Aorta (tissue), 5 donors: ENCODE measurements around the gene LRPAP1. TPM values are rescaled to one million over a fixed set of nuclear protein-coding genes. Genes with fewer than 3 reads are reported as not detected.
A peak's percentile ranks its signal among the peaks of the same experiment; 100 is the strongest.

ENCODE experiments used
- ATAC-seq: fragments of 200-7000 bp; cut with Tn5 transposase; one replicate; pipeline ENCODE4 v1.9.1; 2022; ENCODE audit warnings: moderate library complexity; ENCODE audit not compliant: low FRiP score
- DNase-seq, 2 donors: peaks; one replicate each; pipeline ENCODE4 v3.0.0-alpha.2; 2020
- H3K27ac ChIP-seq, 2 donors: one replicate each; pipeline ENCODE4 v1.5.1; 2013; ENCODE audit warnings: low read length in 2 of 2, mild to moderate bottlenecking in 2 of 2, moderate library complexity in 2 of 2, control low read depth in 1 of 2, inconsistent platforms in 1 of 2, low read depth in 1 of 2
- H3K27me3 ChIP-seq, 2 donors: one replicate each; pipeline ENCODE4 v1.6.1; 2013; ENCODE audit warnings: control low read depth in 1 of 2, low read length in 1 of 2, mild to moderate bottlenecking in 1 of 2, moderate library complexity in 1 of 2; ENCODE audit not compliant: insufficient read depth in 2 of 2, control insufficient read depth in 1 of 2
- H3K36me3 ChIP-seq, 2 donors: one replicate each; pipeline ENCODE4 v1.6.1; 2013; ENCODE audit warnings: control low read depth in 1 of 2, low read length in 1 of 2, mild to moderate bottlenecking in 1 of 2; ENCODE audit not compliant: insufficient read depth in 2 of 2, control insufficient read depth in 1 of 2
- H3K4me1 ChIP-seq, 2 donors: one replicate each; pipeline ENCODE4 v1.6.1; 2013; ENCODE audit warnings: low read length in 2 of 2, control low read depth in 1 of 2, mild to moderate bottlenecking in 1 of 2, moderate library complexity in 1 of 2; ENCODE audit not compliant: insufficient read depth in 2 of 2, control insufficient read depth in 1 of 2
- H3K4me3 ChIP-seq, 2 donors: one replicate each; pipeline ENCODE4 v1.5.1; 2013; ENCODE audit warnings: low read length in 2 of 2, control low read depth in 1 of 2, mild to moderate bottlenecking in 1 of 2
- H3K9me3 ChIP-seq: one replicate; pipeline ENCODE4 v1.6.1; 2013; ENCODE audit warnings: mild to moderate bottlenecking, low read length; ENCODE audit not compliant: control insufficient read depth
- WGBS, 2 donors: extraction: QIAGEN DNeasy Blood & Tissue Kit; methylation state at CpG; one replicate each; pipeline ENCODE4 v1.1.7; 2013; 5-methylcytosine and 5-hydroxymethylcytosine counted together
- intact Hi-C, 2 donors: fragments of 100-400 bp; cut with DNase I; formaldehyde crosslinking; loops; one replicate each; pipeline versions ENCODE4 v1.14.2 to v1.15.0; 2022
- polyA plus RNA-seq, 2 donors: library from polyadenylated mRNA; stranded (reverse); fragments of 200-250 nt; gene quantifications; one replicate each; pipeline ENCODE4 v1.2.3, GENCODE V29; 2013
- total RNA-seq, 2 donors: library from RNA; stranded (reverse); fragmentation: NEBNext Ultra II Directional; extraction: Animal tissue kit (Norgen Biotek cat#: 25700); gene quantifications; one replicate each; pipeline ENCODE4 v1.2.1, GENCODE V29; 2021
- donor health status: healthy with polysubstance abuse.
- donor health status: Bipolar disorder and iron deficiency.
- donor health status: DM: no; HTN: no; CAD: no.
- donor health status: DM: no; HTN: no; CAD: no.
- donor health status: DM: yes; HTN: yes; CAD: no.

The LRPAP1 gene
- total and polyA plus RNA-seq, 4 donors, result 95.4 to 196 (median 132) TPM

DNA sequence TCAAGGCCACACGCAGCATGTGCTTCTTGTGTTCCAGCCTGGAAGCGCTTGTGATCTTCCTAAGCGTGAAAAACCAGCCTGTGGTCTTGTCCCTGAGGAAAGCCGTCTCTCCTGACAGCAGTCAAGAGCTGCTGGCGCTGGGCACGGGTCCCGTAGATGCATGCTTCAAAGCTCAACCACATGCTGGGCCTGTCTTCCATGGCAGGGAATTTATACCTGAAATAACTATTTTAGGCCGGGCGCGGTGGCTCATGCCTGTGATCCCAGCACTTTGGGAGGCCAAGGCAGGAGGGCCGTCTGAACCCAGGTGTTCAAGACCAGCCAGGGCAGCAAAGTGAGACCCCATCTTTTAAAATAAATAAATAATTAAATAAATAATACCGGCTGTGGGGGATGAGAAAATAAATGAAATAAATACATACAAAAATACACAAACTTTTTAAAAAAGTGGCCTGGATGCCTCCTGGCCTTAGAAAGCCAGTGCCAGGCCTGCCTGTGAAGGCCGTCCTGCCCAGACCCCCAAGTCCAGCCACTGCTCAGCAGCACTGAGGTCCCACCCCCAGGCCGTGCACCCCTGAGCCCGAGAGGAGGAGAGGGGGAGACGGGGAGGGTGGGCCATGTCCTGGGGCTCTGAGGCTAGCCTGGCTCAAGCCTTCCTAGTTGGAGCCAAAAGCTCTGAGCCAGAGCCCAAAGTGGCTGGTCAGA is 10.4 kb downstream of the LRPAP1 start:
- Histone ChIP-seq H3K4me3 (no peak overlapping the region), H3K27me3 (no peaks in the 10 kb centered on the region), H3K36me3 (peaks cover 4 to 25% of the 10 kb centered on the region in 2 donors), H3K9me3 (no peaks in the 10 kb centered on the region), H3K4me1 (no peaks in the 10 kb centered on the region), H3K27ac (no peak overlapping the region)
- intact Hi-C loops, result no loop called here
- 90 to 94% methylated on average over 16 of the region's 16 CpGs for WGBS, 2 donors
- DNase-seq (peak in 1 of 2 donors; percentile 44), ATAC-seq (no peak)

DNA sequence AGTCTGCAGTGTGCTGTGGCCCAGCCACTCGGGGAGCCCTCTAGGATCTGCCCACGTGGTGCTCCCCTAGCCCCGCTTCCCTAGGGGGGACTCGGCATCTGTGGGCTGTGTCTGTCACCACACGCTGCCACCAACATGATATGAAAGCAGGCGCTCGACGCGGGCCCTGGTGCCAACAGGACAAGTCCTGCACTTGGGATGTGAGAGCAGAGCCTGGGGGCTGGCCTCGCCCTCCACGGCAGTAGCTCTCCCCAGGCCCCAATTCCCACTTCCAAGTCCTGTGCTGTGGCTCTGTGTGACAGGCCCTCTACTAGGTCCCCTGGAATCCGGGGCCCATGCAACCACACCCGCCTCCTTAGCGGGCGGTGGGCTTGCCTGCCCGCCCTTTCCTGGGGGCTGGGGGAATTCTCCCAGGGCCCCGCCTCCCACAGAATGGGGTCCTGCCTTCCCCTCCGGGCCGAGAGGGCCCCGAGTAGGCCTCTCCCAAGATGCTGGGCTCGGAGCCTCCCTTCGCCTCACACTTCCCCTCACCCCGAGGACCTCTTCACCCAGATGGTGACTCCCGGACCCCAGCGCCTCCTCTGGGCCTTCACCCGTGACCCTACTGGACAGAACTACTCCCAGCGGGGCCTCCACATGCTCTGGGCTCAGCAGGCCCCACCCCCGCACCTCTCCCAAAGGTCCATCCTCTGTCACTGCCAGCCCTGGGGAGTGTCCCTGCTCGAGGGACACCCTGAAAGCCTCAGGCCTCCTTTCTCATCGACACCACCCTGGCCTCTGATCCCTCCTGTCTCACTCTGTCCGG is 11.2 kb downstream of the LRPAP1 start:
- DNase-seq, result peak; percentile 36 to 73
- Histone ChIP-seq H3K36me3 (peaks cover 4 to 29% of the 10 kb centered on the region in 2 donors), H3K4me3 (no peak overlapping the region), H3K4me1 (no peaks in the 10 kb centered on the region), H3K27ac (no peak overlapping the region), H3K27me3 (no peaks in the 10 kb centered on the region), H3K9me3 (no peaks in the 10 kb centered on the region)
- ATAC-seq, result no peak
- intact Hi-C loops, result no loop called here
- WGBS, 2 donors, result 91 to 92% methylated on average over 31 of the region's 31 CpGs

DNA sequence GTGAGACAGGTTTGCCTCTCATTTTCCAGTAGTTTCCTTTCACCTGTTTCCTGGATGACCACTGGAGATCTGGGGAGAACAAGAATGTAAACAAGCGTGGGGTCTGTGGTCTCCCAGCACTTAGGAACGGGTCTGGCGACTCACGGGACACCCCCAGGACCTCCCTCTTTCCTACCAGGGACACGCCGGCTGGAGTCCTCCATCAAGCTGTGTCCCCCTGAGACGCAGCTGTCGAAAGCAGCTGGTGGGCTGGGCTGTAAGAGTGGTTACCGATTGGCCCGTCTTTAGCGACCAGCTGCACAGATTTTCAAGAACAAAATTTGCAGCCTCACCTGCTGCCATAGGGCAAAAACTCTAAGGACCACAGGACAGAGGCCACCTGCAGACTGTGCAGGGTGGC is 11.9 kb downstream of the LRPAP1 start:
- intact Hi-C loops, result no loop called here
- H3K27me3 ChIP-seq, result no peaks in the 10 kb centered on the region
- peak; percentile 21 to 64 for DNase-seq
- no peak overlapping the region for H3K4me3 ChIP-seq
- ATAC-seq, result no peak
- no peaks in the 10 kb centered on the region for H3K4me1 ChIP-seq
- peaks cover 4 to 30% of the 10 kb centered on the region in 2 donors for H3K36me3 ChIP-seq
- H3K9me3 ChIP-seq, result no peaks in the 10 kb centered on the region
- WGBS, 2 donors, result 86 to 89% methylated on average over 11 of the region's 11 CpGs
- no peak overlapping the region for H3K27ac ChIP-seq

DNA sequence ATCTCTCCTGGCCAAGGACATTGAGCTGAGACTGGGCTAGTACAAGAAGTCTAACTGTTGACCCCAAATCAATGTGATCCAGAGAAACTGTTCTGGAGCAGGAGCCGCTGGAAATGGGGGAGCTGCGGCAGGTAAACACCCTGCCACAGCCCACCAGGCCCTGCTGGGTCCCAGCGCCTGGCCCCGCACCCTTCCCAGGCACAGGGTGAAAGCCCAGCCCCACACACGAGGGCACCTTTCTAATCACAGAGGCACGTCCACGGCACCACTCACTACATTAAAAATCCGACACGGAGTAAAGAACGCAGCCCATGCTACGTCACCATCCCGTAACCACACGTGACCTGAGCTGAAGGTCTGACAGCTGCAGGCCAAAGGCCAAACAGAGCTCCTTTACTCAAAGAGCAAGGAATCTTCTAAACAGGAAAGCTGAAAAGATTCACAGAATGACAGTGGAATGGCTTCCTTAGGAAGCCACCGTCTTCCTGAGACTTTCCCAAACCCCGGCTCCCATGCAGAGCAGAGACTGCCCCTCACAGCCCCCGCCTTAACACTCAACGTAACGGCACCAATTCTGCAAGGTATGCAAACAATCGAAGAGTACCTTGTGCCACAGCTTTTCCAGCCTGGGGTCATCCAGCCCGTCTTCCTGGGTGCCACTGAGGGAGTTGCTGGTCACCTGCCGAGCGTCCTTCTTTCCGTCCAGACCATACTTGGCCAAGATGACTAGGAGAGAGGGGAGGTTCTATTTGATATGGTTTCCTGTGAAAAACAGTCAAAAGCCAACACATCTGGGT is 12.6 kb downstream of the LRPAP1 start:
- DNase-seq (peak; percentile 35 to 55), ATAC-seq (no peak)
- no peaks in the 10 kb centered on the region for H3K27me3 ChIP-seq
- intact Hi-C loops, result no loop called here
- H3K36me3 ChIP-seq, result peaks cover 4 to 28% of the 10 kb centered on the region in 2 donors
- no peak overlapping the region for H3K27ac ChIP-seq
- H3K4me3 ChIP-seq, result no peak overlapping the region
- no peaks in the 10 kb centered on the region for H3K4me1 ChIP-seq
- WGBS, 2 donors, result 93% methylated on average over 23 of the region's 23 CpGs
- H3K9me3 ChIP-seq, result no peaks in the 10 kb centered on the region

DNA sequence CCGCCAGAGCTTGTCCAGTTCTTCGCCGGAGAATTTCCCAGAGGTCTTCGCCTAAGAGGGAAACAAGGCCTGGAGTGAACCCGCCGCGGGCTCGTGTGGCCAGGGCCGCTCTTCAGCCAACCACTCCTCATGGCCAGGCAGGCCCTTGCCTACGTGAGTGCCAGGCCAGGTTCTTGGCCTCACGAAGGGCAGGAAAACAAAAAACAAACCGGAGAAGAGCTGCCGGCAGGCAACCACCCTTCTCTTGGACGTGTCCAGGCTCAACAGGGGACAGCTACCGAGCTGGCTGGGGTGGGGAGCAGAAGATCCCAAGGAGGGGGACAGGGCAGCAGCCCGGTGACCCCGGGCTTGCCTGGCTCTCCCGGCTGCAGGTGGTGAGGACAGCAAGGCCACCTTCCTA is 13.3 kb downstream of the LRPAP1 start:
- intact Hi-C loops, result no loop called here
- H3K4me3 ChIP-seq, result no peak overlapping the region
- H3K9me3 ChIP-seq, result no peaks in the 10 kb centered on the region
- WGBS, 2 donors, result 89 to 90% methylated on average over 18 of the region's 18 CpGs
- ATAC-seq, result no peak
- DNase-seq, result peak; percentile 21 to 45
- no peaks in the 10 kb centered on the region for H3K4me1 ChIP-seq
- H3K36me3 ChIP-seq, result peaks cover 4 to 24% of the 10 kb centered on the region in 2 donors
- no peak overlapping the region for H3K27ac ChIP-seq
- H3K27me3 ChIP-seq, result no peaks in the 10 kb centered on the region

DNA sequence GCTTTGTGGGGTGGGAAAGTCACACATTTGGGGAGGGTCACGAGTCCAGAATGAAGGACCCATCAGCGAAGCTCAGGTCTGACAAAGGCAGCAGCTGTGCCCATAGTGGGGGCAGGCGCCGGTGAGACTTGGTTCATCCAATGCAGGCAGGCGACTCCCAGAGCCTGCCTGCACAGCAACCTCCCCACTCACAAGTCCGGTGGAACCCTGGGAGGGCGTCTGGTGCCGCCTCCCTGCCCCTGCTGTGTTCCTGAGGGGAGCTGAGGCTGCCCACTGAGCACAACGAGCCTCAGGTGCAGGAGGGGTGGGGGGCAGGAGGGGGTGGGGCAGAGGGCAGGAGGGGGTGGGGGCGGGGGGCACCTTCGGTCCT is 13.7 kb downstream of the LRPAP1 start:
- H3K36me3 ChIP-seq, result peaks cover 4 to 22% of the 10 kb centered on the region in 2 donors
- DNase-seq, result peak; percentile 26 to 37
- no peak overlapping the region for H3K27ac ChIP-seq
- no peaks in the 10 kb centered on the region for H3K4me1 ChIP-seq
- H3K9me3 ChIP-seq, result no peaks in the 10 kb centered on the region
- WGBS, 2 donors, result 87 to 89% methylated on average over 11 of the region's 11 CpGs
- no peak for ATAC-seq
- H3K27me3 ChIP-seq, result no peaks in the 10 kb centered on the region
- intact Hi-C loops, result no loop called here
- H3K4me3 ChIP-seq, result no peak overlapping the region

DNA sequence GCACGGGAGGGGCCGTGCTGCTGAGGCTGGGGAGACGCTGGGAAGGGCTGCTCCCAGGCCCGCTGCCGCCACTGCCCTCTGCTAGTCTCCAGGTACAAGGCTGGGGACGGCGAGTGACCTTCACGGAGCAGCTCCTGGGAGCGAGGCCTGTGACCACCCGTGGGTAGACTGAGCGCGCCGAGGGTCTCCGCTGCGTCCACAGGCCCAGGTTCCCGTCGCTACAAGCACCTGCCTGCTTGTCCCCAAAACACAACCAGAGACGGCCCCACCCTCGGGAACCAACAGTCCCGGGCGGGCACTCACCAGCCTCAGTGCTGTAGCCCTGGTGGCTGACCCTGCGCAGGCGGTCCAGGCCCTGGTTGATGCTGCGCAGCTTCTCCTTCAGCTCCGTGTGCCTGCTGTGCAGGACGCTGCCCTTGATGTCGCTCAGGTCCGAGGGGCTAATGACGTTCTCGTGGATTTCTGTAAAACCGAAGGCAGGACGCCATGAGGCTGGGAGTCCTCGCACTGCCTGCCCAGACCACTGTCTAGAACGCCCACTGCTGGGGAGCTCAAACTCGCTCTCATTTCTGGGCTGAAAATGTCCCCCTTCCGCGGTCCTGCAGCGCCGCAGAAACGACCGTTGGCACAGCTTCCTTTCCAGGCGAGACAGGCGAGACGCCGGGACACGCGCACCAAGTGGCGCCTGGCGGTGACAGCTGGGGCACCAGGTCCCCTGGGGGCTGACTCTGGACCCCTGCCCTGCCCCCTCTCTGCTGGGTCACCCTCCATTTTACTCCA is 14.3 kb downstream of the LRPAP1 start:
- peak; percentile 47 to 73 for DNase-seq
- no peaks in the 10 kb centered on the region for H3K27me3 ChIP-seq
- no peaks in the 10 kb centered on the region for H3K9me3 ChIP-seq
- no peak for ATAC-seq
- WGBS, 2 donors, result 94% methylated on average over 49 of the region's 49 CpGs
- no peak overlapping the region for H3K27ac ChIP-seq
- H3K4me3 ChIP-seq, result no peak overlapping the region
- H3K4me1 ChIP-seq, result no peaks in the 10 kb centered on the region
- intact Hi-C loops, result no loop called here
- H3K36me3 ChIP-seq, result peaks cover 4 to 21% of the 10 kb centered on the region in 2 donors
